ENCODE data around the gene LCE2B.

DNA sequence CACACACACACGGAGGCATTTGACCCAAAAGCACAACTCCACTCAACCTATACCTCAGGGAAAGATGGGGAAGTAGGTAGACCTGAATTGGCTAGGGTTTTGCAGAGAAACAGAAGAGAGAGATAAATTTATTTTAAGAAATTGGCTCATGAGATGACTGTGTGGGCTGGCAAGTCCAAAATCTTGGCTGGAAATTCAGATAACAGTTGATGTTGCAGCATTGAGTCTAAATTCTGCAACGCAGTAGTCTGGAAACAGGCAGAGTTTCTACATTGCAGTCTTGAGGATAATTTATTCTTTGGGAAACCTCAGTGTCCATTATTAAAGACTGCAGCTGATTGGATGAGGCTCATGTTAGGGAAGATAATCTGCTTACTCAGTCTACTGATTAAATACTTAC, 4.3 kb upstream of the LCE2B start:
- TF ChIP-seq POLR2A (IDR thresholded peaks at IDR 0.05) (no peak), CTCF (IDR thresholded peaks at IDR 0.05) (no peak), EP300 (IDR thresholded peaks at IDR 0.05) (no peak), POLR2AphosphoS5 (IDR thresholded peaks at IDR 0.05) (no peak)
